A204.1 (cell line): ENCODE results near the gene ATL2.
"Not testable (repeated sequence)": the region's sequence is repeated elsewhere in the genome, so short reads cannot be mapped to it uniquely, and the experiment has no call there.

Experiments
- FAIRE-seq: peaks from 2 replicates; lab custom pipeline; 2012; peaks lifted over from hg19 to GRCh38; lab: Jason Lieb, UNC

ATL2 gene

DNA sequence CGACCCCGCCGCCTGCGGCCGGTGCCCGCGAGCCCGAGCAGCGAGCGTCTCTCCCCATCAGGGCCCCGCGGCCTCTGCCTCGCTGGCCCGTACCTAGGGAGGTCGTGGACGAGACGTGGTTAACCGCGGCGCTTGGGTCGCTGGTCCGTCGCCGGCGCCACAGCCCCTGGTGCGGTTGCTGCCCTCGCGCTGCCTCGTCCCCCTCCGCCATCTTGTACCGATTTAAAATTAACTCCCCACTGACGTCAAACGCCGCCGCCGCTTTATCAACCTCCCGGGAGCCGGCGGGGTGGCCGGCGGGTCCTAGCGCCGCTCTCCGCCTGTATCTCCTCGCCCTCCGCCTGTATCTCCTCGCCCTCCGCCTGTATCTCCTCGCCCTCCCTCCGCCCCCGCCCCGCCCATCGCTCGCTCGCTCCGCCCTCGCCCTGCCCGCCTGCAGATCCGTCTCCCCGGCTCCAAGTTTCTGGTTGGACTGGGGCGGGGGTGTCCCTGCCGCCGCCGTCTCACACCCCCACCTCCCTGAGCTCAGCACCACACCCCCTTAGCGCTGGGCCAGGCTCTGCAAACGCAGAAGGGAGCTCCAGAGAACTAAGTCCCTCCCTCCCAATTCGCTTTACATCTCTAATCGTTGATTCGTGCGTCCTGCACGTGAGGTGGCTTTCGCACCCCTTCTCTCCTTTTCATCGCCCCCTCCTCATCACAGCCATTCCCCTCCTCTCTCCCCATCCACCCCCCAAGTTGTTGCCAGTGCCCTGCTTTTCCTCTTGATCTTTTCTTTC lies at the start of gene ATL2:
ATL2 (minus strand) TSS at position 224 of the 779 bp plus-strand sequence; CDS start at position 211, 13 bp downstream.
- no peak for FAIRE-seq

- no peak for FAIRE-seq
Observed at GRCh38 chr2:38423763-38424162, 46.7 kb upstream of the ATL2 start.

- no peak for FAIRE-seq
Observed at GRCh38 chr2:38421274-38422056, 44.4 kb upstream of the ATL2 start.

DNA sequence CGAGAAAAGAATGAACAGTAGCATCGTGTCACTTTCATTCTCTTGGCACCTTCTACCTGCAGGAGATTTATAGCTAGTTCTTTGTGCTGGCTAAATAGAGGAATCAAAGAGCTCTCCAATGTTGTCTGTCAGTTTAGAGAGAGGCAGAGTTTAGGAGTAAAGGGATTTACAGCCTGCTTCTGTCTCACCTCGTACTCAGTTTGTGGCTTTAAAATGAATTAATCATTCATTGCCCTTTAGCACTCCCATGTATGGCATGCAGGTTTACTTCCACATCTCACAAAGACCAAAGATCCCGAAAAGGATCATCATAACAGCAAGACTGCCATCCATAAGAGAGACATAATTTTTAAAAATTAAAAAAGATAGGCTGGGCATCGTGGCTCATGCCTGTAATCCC lies 42.4 kb upstream of the ATL2 start:
- no peak for FAIRE-seq

DNA sequence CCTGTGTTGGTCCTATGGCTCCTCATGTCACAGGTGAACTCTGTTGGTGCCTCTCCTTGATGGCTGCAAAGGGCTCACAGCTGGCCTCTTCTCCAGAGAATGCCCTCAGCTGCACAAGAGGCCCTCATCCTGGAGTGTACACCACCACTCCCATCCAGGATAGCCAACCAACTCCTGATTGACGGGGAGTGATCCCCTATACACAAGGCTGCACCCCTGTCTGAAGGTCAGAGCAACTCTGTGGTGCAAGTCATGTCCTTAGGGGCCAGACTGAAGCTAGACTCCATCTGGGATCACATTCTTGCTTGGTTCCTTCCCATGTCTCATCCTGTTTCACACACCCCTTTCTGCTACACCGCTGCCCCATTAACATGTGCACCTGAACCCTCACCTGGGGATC lies 41.7 kb upstream of the ATL2 start:
- FAIRE-seq: no peak

DNA sequence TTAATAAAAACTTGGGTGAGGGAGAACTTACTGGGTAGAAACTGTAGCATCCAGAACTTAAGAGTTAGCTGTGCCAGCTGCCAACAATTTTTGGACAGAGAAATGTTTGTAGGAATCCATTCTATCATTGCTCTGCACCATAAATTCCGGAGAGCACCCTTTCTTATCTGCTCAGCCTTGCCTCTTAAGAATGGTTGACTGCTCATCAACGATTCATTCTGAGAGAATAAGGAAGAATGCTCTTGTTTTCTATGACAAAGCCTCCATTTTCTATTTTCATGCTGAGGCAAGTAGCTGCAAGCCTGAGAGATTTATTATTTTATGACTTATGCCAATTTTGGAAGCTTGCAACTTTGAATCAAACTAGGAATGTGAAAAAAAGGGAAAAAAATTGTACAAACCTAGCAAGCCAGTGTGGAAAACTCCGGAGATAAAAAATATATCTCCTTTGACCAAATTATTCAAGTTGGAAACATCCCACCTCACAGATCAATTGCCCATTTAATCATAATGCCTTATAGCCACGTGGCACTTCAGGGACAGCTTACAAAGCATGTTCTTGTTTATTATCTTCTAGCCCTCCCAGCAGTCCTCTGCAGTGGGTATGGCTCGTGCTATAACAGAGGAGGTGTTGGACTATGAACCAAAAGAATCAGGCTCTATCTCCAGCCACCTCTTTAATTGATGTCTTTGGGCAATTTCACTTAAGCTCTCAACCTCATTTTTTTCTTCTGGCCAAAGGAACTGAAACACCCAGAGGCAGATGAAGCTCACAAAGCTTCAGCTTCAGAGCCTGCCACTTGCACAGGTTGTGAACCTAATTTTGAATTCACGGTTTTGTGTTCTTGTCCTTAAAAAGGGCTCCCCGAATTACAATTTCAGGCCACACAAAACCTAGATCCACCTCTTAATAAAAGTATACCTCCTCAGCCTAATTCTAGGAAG lies 40.9 kb upstream of the ATL2 start:
- no peak for FAIRE-seq

GRCh38 chr2:38416296-38417036 lies 39.4 kb upstream of the ATL2 start:
- FAIRE-seq: no peak

DNA sequence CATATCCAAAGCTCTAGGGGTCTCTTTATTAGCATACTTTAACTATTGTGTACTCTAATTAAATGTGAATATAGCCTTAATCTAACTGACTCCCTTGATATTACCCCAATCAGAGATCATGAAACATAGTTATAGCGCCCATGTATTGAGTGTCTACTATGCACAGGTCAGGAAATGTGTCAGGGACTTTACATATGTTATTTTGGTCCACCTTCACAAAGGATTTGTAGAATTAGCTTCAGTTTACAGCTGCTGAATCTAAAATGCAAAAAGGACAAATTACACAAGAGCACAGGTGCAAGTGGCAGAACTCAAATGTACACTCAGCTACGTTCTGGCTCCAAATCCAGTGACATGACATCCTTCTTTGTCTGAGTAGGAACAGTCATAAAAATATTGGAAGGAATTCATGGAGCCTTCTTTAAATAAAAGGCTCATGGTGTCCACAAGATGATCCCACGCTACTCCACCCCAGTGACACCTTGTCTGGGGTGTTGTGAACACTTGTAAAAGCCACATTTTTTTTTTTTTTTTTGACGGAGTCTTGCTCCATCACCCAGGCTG lies 38.7 kb upstream of the ATL2 start:
- no peak for FAIRE-seq

GRCh38 chr2:38415023-38415422 lies 38.0 kb upstream of the ATL2 start:
- no peak for FAIRE-seq

DNA sequence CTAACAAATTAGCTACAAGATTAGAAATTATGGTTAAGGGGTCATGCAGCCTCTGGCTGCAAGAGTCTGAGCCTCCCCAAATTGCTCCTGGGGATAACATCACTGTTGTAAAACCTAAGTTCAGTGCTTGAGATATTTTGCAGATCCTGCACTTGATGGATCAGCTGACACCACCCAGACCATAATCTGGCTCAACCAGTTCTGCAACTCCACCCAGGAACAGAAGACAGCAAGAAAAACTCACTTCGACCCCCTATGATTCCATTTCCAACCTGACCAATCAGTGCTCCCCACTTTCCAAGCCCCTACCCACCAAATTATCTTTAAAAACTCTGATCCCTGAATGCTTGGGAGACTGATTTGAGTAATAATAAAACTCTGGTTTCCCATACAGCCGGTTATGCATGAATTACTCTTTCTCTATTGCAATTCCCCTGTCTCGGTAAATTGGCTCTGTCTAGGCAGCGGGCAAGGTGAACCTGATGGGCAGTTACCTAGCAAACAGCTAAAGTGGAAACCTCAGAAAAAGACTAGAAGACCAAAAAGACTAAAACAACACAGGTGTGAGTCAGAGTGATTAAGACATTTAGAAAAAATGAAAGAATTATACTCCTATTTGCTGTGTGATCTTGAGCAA lies 35.3 kb upstream of the ATL2 start:
- FAIRE-seq: not testable (repeated sequence)

DNA sequence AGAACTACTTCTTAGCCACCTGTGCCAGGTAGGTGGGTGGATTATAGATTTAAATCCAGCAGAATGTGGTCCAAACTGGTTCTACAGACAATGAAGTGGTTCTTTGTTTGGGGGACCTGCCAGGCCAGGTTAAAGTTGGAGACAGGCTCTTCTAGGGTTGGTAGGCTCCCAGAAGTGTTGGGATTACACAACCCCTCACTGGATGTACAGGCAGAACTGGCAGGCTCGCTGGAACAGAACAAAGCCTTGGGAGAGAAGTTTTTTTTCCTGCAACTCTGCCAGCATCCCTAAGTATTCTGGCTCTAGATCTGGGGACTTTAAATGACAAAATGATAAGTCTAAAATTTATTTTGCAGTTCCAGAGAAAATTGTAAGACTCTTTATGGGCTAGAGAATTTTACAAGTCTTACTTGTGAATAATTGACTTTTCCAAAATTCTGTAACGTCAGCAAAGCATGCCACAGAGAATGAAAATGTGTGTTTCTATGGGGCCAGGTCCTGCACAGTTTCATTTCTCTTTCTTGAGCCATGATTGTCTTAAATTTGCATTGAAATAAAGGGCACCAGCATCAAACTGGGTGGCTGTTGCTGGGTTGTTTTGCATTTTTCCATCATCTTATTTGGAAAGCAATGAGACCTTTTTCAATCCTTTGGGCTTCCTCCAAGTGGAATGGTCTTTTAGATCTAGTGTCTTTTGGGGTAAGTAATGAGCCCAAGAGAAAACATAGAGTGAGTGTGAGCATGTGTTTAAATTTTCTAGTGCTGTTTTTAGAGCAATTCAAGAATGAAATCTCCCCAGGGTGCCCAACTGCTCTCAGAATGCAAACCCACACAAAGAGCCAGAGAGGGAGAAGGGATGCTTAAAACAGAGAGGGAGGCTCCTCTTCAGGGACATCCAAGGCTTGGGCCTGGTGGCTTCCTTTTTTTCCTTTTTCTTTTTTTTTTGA lies 32.4 kb upstream of the ATL2 start:
- no peak for FAIRE-seq

DNA sequence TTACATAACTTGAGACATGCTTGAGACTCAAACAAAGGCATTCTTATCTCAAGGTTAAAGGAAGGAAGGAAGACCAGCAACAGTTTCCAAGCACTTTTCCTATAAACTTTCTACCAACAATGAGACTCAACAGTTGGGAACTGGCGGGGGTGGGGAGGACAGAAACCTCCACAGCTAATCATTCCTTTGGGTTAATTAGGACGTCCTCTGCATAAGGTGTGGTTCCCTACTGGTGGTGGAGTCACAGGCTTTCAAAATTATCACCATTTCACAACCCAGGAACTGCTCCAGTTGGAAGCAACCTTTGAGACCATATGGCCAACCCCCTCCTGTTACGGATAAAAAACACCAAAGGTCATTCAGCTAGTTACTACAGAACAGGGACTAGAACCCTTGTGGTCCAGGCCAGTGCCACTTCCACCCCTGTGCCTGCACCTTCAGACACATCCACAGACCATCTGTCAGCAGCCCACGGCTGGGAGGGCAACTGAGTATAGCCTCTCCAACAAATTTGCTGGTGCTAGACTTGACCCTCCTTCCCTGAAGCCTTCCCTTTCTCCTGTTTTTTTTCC lies 30.1 kb upstream of the ATL2 start:
- no peak for FAIRE-seq

- FAIRE-seq: no peak
Observed at GRCh38 chr2:38406597-38407110, 29.6 kb upstream of the ATL2 start.

GRCh38 chr2:38405917-38406596 lies 29.0 kb upstream of the ATL2 start:
- FAIRE-seq: no peak

- FAIRE-seq: no peak
Observed at GRCh38 chr2:38400513-38400912, 23.4 kb upstream of the ATL2 start.

- FAIRE-seq: no peak
Observed at GRCh38 chr2:38398739-38399138, 21.7 kb upstream of the ATL2 start.

DNA sequence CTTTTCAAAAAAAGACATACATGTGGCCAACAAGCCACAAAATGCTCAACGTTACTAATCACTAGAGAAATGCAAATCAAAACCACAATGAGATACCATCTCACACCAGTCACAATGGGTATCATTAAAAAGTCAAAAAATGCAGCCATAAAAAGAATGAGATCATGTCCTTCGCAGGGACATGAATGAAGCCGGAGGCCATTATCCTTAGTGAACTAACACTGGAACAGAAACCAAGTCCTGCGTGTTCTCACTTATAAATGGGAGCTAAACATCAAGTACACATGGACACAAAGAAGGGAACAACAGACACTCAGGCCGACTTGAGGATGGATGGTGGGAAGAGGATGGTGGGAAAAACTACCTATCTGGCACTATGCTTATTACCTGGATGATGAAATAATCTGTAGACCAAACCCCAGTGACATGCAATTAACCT lies 17.8 kb upstream of the ATL2 start:
- FAIRE-seq: no peak

DNA sequence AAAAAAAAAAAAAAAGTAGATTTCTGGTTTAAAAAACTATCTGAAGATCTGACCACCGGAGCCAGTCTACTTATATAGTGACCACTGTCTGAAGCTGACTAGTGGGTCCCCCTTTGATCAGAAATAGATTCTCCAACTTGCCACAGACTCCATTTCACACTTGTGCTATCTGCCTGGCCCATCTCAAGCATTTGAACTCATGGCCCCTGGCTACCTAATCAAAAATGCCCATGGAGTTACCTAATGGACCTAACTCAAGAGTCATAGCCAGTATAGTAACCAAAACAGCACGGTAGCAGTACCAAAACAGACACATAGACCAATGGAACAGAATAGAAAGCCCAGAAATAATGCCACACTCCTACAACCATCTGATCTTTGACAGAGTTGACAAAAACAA lies 17.0 kb upstream of the ATL2 start:
- no peak for FAIRE-seq

GRCh38 chr2:38390947-38391346 lies 13.9 kb upstream of the ATL2 start:
- no peak for FAIRE-seq
